Erythroblast (primary cell): ENCODE data around the gene GFRA4.

ENCODE experiments used
- GATA1 ChIP-seq: IDR thresholded peaks from 2 replicates; pipeline ENCODE4 v1.6.1; 2011; ENCODE audit warnings: low read depth, mild to moderate bottlenecking, control low read depth, low read length, moderate library complexity
- POLR2A ChIP-seq: IDR thresholded peaks from 2 replicates; pipeline ENCODE4 v1.6.1; 2011; ENCODE audit warnings: mild to moderate bottlenecking, low read length

DNA sequence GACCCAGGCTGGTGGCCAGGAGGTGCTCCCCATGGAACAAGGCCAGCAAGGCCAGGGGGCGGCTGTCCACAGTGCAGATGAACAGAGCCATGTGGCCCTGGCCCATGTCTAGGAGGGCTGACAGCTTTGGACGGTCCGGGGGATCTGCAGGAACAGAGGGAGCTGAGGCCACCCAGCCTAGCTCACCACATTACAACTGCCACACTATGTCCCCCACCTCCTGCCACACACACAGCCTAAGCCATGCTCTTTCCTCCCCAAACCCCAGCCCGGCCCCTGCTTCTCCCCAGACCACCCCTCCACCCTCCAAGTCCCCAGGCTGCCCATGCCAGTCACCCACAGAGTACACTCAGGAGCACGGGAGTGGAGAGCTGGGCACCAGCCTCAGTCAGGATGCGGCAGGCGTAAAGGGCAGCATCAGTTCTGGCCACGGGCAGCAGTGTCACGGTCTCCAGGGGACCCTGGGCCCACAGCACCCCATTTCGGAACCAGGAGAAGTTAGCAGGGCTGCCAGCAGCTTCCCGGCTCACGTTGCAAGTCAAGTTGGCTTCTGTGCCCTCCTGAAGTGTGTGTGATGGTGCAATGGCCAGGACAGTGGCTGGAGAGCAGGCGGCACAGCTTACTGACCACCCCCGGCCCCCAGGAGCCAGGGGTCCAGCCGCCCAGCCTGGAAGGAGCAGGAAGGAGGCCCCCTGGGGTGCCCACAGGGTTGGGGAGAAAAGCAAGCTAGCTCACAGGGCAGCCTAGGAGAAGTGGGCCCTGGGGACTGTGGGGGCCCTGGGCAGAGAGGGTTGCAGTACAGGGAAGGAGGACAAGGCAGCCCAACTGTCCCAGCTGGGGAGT is 33.8 kb upstream of the GFRA4 start:
- TF ChIP-seq GATA1 (no peak), POLR2A (no peak)
